GM12878 (cell line): ENCODE data around the gene FOXP1. TPM values are rescaled to one million over a fixed set of nuclear protein-coding genes. Genes with fewer than 3 reads are reported as not detected.

Experiments
- ATAC-seq: fragments of 200-7000 bp; cut with Tn5 transposase; 3 replicates; pipeline ENCODE4 v1.9.1; 2020; ENCODE audit warnings: mild to moderate bottlenecking, moderate library complexity
- BruUV-seq: library from RNA; stranded (reverse); fragments of 400-500 nt; replicated peaks from 2 replicates; lab custom pipeline; 2021; lab: Mats Ljungman, UMichigan
- CTCF ChIA-PET: fragments of 300-600 bp; sonication (Branson Sonifier 250); formaldehyde crosslinking; extraction: SDS; loops from one replicate; lab custom pipeline; 2021; ENCODE audit warnings: inconsistent platforms; lab: Yijun Ruan, JAX
- POLR2A ChIA-PET: fragments of 350-600 bp; formaldehyde crosslinking; extraction: SDS; loops from one replicate; lab custom pipeline; 2021; ENCODE audit warnings: inconsistent platforms; lab: Charles Lee
- RAD21 ChIA-PET: fragments of 300-600 bp; sonication (Branson Sonifier 250); formaldehyde crosslinking; loops from one replicate; lab custom pipeline; 2023; ENCODE audit warnings: antibody characterized with exemption; ENCODE audit not compliant: unreplicated experiment; lab: Charles Lee
- SMC1A ChIA-PET: fragments of 300-600 bp; sonication (Branson Sonifier 250); formaldehyde crosslinking; loops from one replicate; lab custom pipeline; 2023; ENCODE audit not compliant: unreplicated experiment, uncharacterized antibody; lab: Charles Lee
- DNase-seq: peaks from one replicate; pipeline ENCODE4 v3.0.0-alpha.2; 2011; ENCODE audit warnings: low read depth, low spot score
- FAIRE-seq: peaks from 3 replicates; lab custom pipeline; 2011; peaks lifted over from hg19 to GRCh38; lab: Jason Lieb, UNC
- H2AFZ ChIP-seq: 2 replicates; pipeline ENCODE4 v1.6.0; 2011; ENCODE audit warnings: low read depth, low read length, control low read depth; ENCODE audit not compliant: control insufficient read depth
- H3K27ac ChIP-seq: 2 replicates; pipeline ENCODE4 v1.5.1; 2011; ENCODE audit warnings: control low read depth; ENCODE audit not compliant: control insufficient read depth, insufficient read depth
- H3K27me3 ChIP-seq, 2 experiments: replicated peaks in 1 of 2; 2 replicates each; pipeline versions ENCODE4 v1.6.0 to v1.6.1; 2011; ENCODE audit warnings: low read length in 1 of 2; ENCODE audit not compliant: control insufficient read depth in 2 of 2, insufficient read depth in 2 of 2
- H3K36me3 ChIP-seq, 2 experiments: 2 replicates each; pipeline ENCODE4 v1.5.1; 2011; ENCODE audit warnings: low read length in 1 of 2; ENCODE audit not compliant: control insufficient read depth in 2 of 2, insufficient read depth in 2 of 2
- H3K4me1 ChIP-seq: 2 replicates; pipeline ENCODE4 v1.6.1; 2011; ENCODE audit warnings: mild to moderate bottlenecking, low read length, moderate library complexity, mixed read lengths; ENCODE audit not compliant: control insufficient read depth, insufficient read depth
- H3K4me2 ChIP-seq: 2 replicates; pipeline ENCODE4 v1.6.0; 2011; ENCODE audit warnings: control low read depth; ENCODE audit not compliant: control insufficient read depth, insufficient read depth
- H3K4me3 ChIP-seq: fragments of 200-600 bp; sonication (generic); 2 replicates; pipeline ENCODE4 v1.5.1; 2016
- H3K79me2 ChIP-seq: 2 replicates; pipeline ENCODE4 v1.6.0; 2011; ENCODE audit warnings: low read length; ENCODE audit not compliant: control insufficient read depth, insufficient read depth
- H3K9ac ChIP-seq: 2 replicates; pipeline ENCODE4 v1.8.0; 2011; ENCODE audit warnings: low read length, control low read depth, mixed read lengths; ENCODE audit not compliant: control insufficient read depth, insufficient read depth
- H3K9me3 ChIP-seq: replicated peaks from 3 replicates; pipeline ENCODE4 v1.5.1; 2011; ENCODE audit warnings: mild to moderate bottlenecking, low read length; ENCODE audit not compliant: control insufficient read depth, insufficient read depth
- H4K20me1 ChIP-seq: 2 replicates; pipeline ENCODE4 v1.6.0; 2011; ENCODE audit not compliant: control insufficient read depth, insufficient read depth
- ASH2L ChIP-seq: fragments of 300-600, 200-600 bp; sonication (generic); IDR thresholded peaks from 2 replicates; pipeline ENCODE4 v1.6.1; 2017; ENCODE audit warnings: low read depth, mild to moderate bottlenecking, borderline replicate concordance
- ATF3 ChIP-seq: IDR thresholded peaks from 2 replicates; pipeline ENCODE4 v1.6.1; 2011; ENCODE audit warnings: low read depth, mild to moderate bottlenecking, low read length, moderate library complexity, borderline replicate concordance; ENCODE audit errors: extremely low read depth
- BCL3 ChIP-seq: IDR thresholded peaks from 2 replicates; pipeline ENCODE4 v1.6.1; 2011; ENCODE audit warnings: borderline replicate concordance, low read depth, mild to moderate bottlenecking, moderate library complexity, low read length; ENCODE audit not compliant: insufficient read depth, poor library complexity, severe bottlenecking
- BRCA1 ChIP-seq: IDR thresholded peaks from 2 replicates; pipeline ENCODE4 v1.6.1; 2011; ENCODE audit warnings: low read depth, low read length, improper control_type of control experiment
- CBX3 ChIP-seq: fragments of 200-600 bp; sonication (generic); IDR thresholded peaks from 2 replicates; pipeline ENCODE4 v1.6.1; 2016; ENCODE audit warnings: low read depth, borderline replicate concordance
- CHD1 ChIP-seq: IDR thresholded peaks from 2 replicates; pipeline ENCODE4 v1.6.1; 2012; ENCODE audit warnings: low read depth, low read length, improper control_type of control experiment
- ETV6 ChIP-seq, 2 experiments: fragments of 450-650 bp in 1 of 2; IDR thresholded peaks in 1 of 2; conservative IDR thresholded peaks in 1 of 2; 2 replicates each; pipeline ENCODE4 v1.6.1; 2014; ENCODE audit warnings: antibody characterized with exemption in 1 of 2, borderline replicate concordance in 1 of 2, low read depth in 1 of 2, mild to moderate bottlenecking in 1 of 2, moderate library complexity in 1 of 2
- FOS ChIP-seq: IDR thresholded peaks from 3 replicates; pipeline ENCODE4 v1.6.1; 2011; ENCODE audit warnings: borderline replicate concordance; ENCODE audit not compliant: insufficient read length; ENCODE audit errors: extremely low read depth
- HCFC1 ChIP-seq: fragments of 150-350 bp; IDR thresholded peaks from 2 replicates; pipeline ENCODE4 v1.6.1; 2014; ENCODE audit warnings: low read length
- PML ChIP-seq: IDR thresholded peaks from 2 replicates; pipeline ENCODE4 v1.6.1; 2012; ENCODE audit warnings: low read length, inconsistent platforms
- RBBP5 ChIP-seq: fragments of 200-600 bp; sonication (generic); conservative IDR thresholded peaks from 2 replicates; pipeline ENCODE4 v1.6.1; 2016
- STAT1 ChIP-seq: fragments of 450-650 bp; conservative IDR thresholded peaks from 2 replicates; pipeline ENCODE4 v1.6.1; 2014; ENCODE audit warnings: antibody characterized with exemption, mild to moderate bottlenecking
- TCF3 ChIP-seq: IDR thresholded peaks from 2 replicates; pipeline ENCODE4 v1.6.1; 2012; ENCODE audit warnings: low read depth, mild to moderate bottlenecking, low read length, borderline replicate concordance; ENCODE audit not compliant: insufficient read depth
- TCF7 ChIP-seq: IDR thresholded peaks from 2 replicates; pipeline ENCODE4 v1.6.1; 2014; ENCODE audit warnings: antibody characterized with exemption, borderline replicate concordance
- ZBED1 ChIP-seq: IDR thresholded peaks from 2 replicates; pipeline ENCODE4 v1.6.1; 2016; ENCODE audit warnings: borderline replicate concordance
- ZNF207 ChIP-seq: fragments of 450-650 bp; IDR thresholded peaks from 2 replicates; pipeline ENCODE4 v1.6.1; 2014; ENCODE audit warnings: antibody characterized with exemption, mild to moderate bottlenecking, borderline replicate concordance
- WGBS: methylation state at CpG from one replicate; pipeline ENCODE4 v1.1.6; 2016; ENCODE audit warnings: low lambda C conversion rate; ENCODE audit not compliant: insufficient replicate concordance, insufficient coverage; ENCODE audit errors: missing lambda C conversion rate; 5-methylcytosine and 5-hydroxymethylcytosine counted together
- in situ Hi-C: fragments of 300-500 bp; cut with MboI; formaldehyde crosslinking; loops from 9 replicates; pipeline ENCODE4 v1.14.3; 2018; ENCODE audit warnings: mixed read lengths
- intact Hi-C: fragments of 100-400 bp; cut with micrococcal nuclease; formaldehyde crosslinking; loops from one replicate; pipeline ENCODE4 v1.14.2; 2022; ENCODE audit not compliant: unreplicated experiment
- polyA plus RNA-seq, 11 experiments: library from polyadenylated mRNA; depleted of rRNA in 4 of 11; unstranded in 6 of 11; stranded (reverse) in 5 of 11; fragments of >200 nt; fragmentation: Nextera tagmentation in 4 of 11; fragmentation: Illumina TruSeq in 1 of 11; extraction: Ambion mirVana in 4 of 11; extraction: Trizol in 1 of 11; gene quantifications; 1 replicate in 1 of 11; 2 replicates in 10 of 11; pipeline versions ENCODE4 v1.2.1 to v1.2.3, GENCODE V29; 2011 to 2016; ENCODE audit warnings: inconsistent platforms in 2 of 11, missing spikeins in 2 of 11, low read depth in 1 of 11
- total RNA-seq, 4 experiments: library from RNA; depleted of rRNA in 3 of 4; stranded (reverse); fragments of >200 nt in 3 of 4; fragmentation: Illumina TruSeq in 1 of 4; extraction: Trizol in 1 of 4; gene quantifications; 2 replicates each; pipeline versions ENCODE4 v1.2.1 to v1.2.3, GENCODE V29; 2013 to 2021

Gene FOXP1
- total and polyA plus RNA-seq, 10 of the 15 experiments (the other 5 are each of a cell fraction or from before 2014, with no cell fraction given), result 0.05 to 1.6 (median 0.20) TPM; not detected in 1

DNA sequence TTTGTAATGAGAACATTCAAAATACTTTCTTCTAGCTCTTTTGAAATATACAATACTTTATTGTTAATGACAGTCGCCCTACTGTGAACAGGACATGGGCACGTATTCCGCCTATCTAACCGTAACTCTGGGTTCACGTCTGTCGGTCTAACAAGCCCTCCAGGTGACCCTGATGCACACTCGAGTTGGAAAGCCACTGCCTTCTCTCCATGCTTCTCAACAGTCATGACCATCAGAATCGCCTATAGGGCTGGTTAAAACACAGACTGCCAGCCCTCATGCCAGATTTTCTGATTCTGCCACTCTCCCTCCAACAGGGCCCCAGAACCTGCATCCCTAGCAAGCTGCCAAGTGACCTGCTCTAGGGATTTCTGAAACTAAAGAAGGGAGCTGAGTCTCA, 140.2 kb downstream of the FOXP1 start:
- FAIRE-seq (peak; percentile 72), ATAC-seq (no peak)
- H4K20me1 ChIP-seq, result no peaks in the 10 kb centered on the region
- BruUV-seq, result no TSS peak
- ChIA-PET CTCF (interaction anchor here (0.6 to 1.0 kb wide), 2 partner anchors 46 to 78 kb away, joined by 3 to 4 read pairs; no protein-coding TSS in a partner anchor), SMC1A (interaction anchor here (0.7 to 1.3 kb wide), 4 partner anchors 11 to 86 kb away, joined by 3 to 4 read pairs (median 3); no protein-coding TSS in a partner anchor), POLR2A (no interaction called here), RAD21 (no interaction called here)
- H3K4me3 ChIP-seq, result no peak overlapping the region
- H3K9ac ChIP-seq, result no peak overlapping the region
- H2AFZ ChIP-seq, result no peak overlapping the region
- in situ Hi-C loops, result no loop called here
- H3K4me2 ChIP-seq, result no peak overlapping the region
- WGBS, result 88% methylated on average over 8 of the region's 8 CpGs
- TF ChIP-seq RBBP5 (no peak), ATF3 (no peak), CBX3 (no peak), HCFC1 (no peak)
- TF ChIP-seq, all 136 proteins: peak for 0
- H3K79me2 ChIP-seq, result no peaks in the 10 kb centered on the region
- H3K4me1 ChIP-seq, result peaks cover 14% of the 10 kb centered on the region
- intact Hi-C loops, result no loop called here
- no peak for DNase-seq
- H3K27me3 ChIP-seq, result no peaks in the 10 kb centered on the region; a peak in 1 of 4 replicates
- no peak overlapping the region for H3K27ac ChIP-seq
- no peaks in the 10 kb centered on the region; the same call in 2 of the 3 replicates for H3K9me3 ChIP-seq
- H3K36me3 ChIP-seq, result no peaks in the 10 kb centered on the region

DNA sequence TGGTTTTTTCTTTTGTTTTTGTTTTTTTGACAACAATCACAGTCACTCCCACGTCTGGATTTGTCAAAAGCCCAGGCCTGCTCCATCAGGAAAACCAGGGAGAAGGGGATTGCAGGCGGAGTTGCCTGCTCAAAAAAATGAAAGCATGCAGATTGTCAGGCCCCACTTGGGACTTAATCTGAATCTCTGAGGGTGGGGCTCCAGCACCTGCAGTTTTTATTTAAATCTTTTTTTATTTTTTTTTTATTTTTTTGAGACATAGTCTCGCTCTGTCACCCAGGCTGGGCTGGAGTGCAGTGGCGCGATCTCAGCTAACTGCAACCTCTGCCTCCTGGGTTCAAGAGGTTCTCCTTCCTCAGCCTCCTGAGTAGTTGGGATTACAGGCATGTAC, 140.9 kb downstream of the FOXP1 start:
- POLR2A ChIA-PET, result interaction anchor here (0.6 kb wide), 2 partner anchors 81 to 419 kb away, joined by 3 read pairs; no protein-coding TSS in a partner anchor
- Histone ChIP-seq H3K4me1 (peaks cover 14% of the 10 kb centered on the region), H3K27me3 (no peaks in the 10 kb centered on the region; a peak in 1 of 4 replicates), H3K36me3 (no peaks in the 10 kb centered on the region), H3K9ac (no peak overlapping the region), H2AFZ (no peak overlapping the region), H3K27ac (no peak overlapping the region), H3K4me3 (no peak overlapping the region), H3K4me2 (no peak overlapping the region), H3K79me2 (no peaks in the 10 kb centered on the region), H4K20me1 (no peaks in the 10 kb centered on the region), H3K9me3 (no peaks in the 10 kb centered on the region; the same call in 2 of the 3 replicates)
- CTCF ChIA-PET, result interaction anchor here (0.7 kb wide), 1 partner anchor 13 kb away, joined by 3 read pairs; no protein-coding TSS in a partner anchor
- SMC1A ChIA-PET, result interaction anchor here (1.3 kb wide), 1 partner anchor 23 kb away, joined by 3 read pairs; no protein-coding TSS in a partner anchor
- BruUV-seq, result no TSS peak
- DNase-seq, result no peak
- in situ Hi-C loops (no loop called here), intact Hi-C loops (no loop called here)
- no peak for ATAC-seq
- WGBS, result 87% methylated on average over 5 of the region's 5 CpGs
- RAD21 ChIA-PET, result no interaction called here
- FAIRE-seq, result no peak
- TF ChIP-seq ZBED1, result no peak
- TF ChIP-seq ASH2L, result no peak
- no peak for TF ChIP-seq CHD1
- TF ChIP-seq BRCA1, result no peak
- TF ChIP-seq TCF7, result no peak
- TF ChIP-seq TCF3, result no peak
- no peak for TF ChIP-seq ETV6 (conservative IDR thresholded peaks at IDR 0.05 in 1 of 2, IDR thresholded peaks at IDR 0.05 in 1 of 2; ENCODE audit: borderline replicate concordance in 1 of 2, low read depth in 1 of 2)
- TF ChIP-seq FOS, result no peak
- TF ChIP-seq STAT1, result no peak
- TF ChIP-seq ZNF207, result no peak
- no peak for TF ChIP-seq BCL3
- TF ChIP-seq PML, result no peak
